Suprapubic skin (tissue), 3 donors: ENCODE measurements around the gene SHLD1.

Experiments
- POLR2A ChIP-seq, 2 donors: fragments of 450-650 bp; IDR thresholded peaks; one replicate each; pipeline ENCODE4 v1.6.1; 2017; ENCODE audit warnings: antibody characterized with exemption in 2 of 2, mild to moderate bottlenecking in 2 of 2, moderate library complexity in 2 of 2
- TF ChIP-seq, protein P1 (sequence below), 2 donors: fragments of 200-600 bp in 1 of 2; fragments of 450-650 bp in 1 of 2; sonication (generic) in 1 of 2; IDR thresholded peaks; one replicate each; pipeline ENCODE4 v1.5.1; 2016 to 2019; ENCODE audit warnings: antibody characterized with exemption in 2 of 2, mild to moderate bottlenecking in 1 of 2, moderate library complexity in 1 of 2

DNA sequence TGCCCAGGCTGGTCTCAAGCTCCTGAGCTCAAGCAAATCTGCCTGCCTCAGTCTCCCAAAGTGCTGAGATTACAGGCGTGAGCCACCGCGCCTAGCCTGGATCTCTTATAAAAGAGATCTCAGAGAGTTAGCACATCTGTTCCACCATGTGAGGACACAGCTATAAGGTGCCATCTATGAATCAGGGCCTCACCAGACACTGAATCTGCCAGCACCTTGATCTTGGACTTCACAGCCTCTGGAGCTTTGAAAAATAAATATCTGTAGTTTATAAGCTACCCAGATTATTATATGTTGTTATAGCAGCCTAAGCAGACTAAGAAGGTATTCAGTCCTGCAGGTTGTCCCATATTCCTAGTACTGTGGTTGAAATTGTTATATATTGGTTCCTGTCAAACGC is 33.2 kb upstream of the SHLD1 start:
- TF ChIP-seq, protein P1, sequence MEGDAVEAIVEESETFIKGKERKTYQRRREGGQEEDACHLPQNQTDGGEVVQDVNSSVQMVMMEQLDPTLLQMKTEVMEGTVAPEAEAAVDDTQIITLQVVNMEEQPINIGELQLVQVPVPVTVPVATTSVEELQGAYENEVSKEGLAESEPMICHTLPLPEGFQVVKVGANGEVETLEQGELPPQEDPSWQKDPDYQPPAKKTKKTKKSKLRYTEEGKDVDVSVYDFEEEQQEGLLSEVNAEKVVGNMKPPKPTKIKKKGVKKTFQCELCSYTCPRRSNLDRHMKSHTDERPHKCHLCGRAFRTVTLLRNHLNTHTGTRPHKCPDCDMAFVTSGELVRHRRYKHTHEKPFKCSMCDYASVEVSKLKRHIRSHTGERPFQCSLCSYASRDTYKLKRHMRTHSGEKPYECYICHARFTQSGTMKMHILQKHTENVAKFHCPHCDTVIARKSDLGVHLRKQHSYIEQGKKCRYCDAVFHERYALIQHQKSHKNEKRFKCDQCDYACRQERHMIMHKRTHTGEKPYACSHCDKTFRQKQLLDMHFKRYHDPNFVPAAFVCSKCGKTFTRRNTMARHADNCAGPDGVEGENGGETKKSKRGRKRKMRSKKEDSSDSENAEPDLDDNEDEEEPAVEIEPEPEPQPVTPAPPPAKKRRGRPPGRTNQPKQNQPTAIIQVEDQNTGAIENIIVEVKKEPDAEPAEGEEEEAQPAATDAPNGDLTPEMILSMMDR (IDR thresholded peaks at IDR 0.05) = no peak
- TF ChIP-seq POLR2A (IDR thresholded peaks at IDR 0.05) = no peak
